HFFc6 (cell line): ENCODE measurements around the gene IL1RAPL2. TPM values are rescaled to one million over a fixed set of nuclear protein-coding genes. Genes with fewer than 3 reads are reported as not detected.

Source experiments
- DNase-seq: peaks from one replicate; pipeline ENCODE4 v3.0.0-alpha.2; 2018
- H3K27ac Mint-ChIP-seq: 2 replicates; pipeline ENCODE4 v1.8.0; 2020; ENCODE audit warnings: mild to moderate bottlenecking, mixed read lengths
- H3K27me3 Mint-ChIP-seq: 2 replicates; pipeline ENCODE4 v1.8.0; 2021; ENCODE audit warnings: mild to moderate bottlenecking, moderate library complexity, mixed read lengths; ENCODE audit not compliant: insufficient read depth
- H3K36me3 Mint-ChIP-seq: 2 replicates; pipeline ENCODE4 v1.8.0; 2021; ENCODE audit warnings: low read depth, mixed read lengths
- H3K4me1 Mint-ChIP-seq: 2 replicates; pipeline ENCODE4 v1.8.0; 2020; ENCODE audit warnings: low read depth, mixed read lengths
- H3K4me3 Mint-ChIP-seq: 2 replicates; pipeline ENCODE4 v1.8.0; 2020; ENCODE audit warnings: mild to moderate bottlenecking, moderate library complexity, mixed read lengths
- H3K9me3 Mint-ChIP-seq: 2 replicates; pipeline ENCODE4 v1.8.0; 2020; ENCODE audit warnings: mild to moderate bottlenecking, mixed read lengths
- total RNA-seq, 6 experiments: library from RNA; stranded (reverse); fragmentation: NEBNext Ultra II Directional; extraction: Animal tissue kit (Norgen Biotek cat#: 25700); gene quantifications; 2 replicates in 1 of 6; 3 replicates in 5 of 6; pipeline ENCODE4 v1.2.3, GENCODE V29; 2021
- TF ChIP-seq, protein P1 (sequence below): fragments of 200-600 bp; sonication (generic); IDR thresholded peaks from 2 replicates; pipeline ENCODE4 v1.5.0; 2021; ENCODE audit warnings: antibody characterized with exemption, mild to moderate bottlenecking

The IL1RAPL2 gene
- total RNA-seq, 6 experiments from 2014 or later: 0.33 TPM; not detected in 5

DNA sequence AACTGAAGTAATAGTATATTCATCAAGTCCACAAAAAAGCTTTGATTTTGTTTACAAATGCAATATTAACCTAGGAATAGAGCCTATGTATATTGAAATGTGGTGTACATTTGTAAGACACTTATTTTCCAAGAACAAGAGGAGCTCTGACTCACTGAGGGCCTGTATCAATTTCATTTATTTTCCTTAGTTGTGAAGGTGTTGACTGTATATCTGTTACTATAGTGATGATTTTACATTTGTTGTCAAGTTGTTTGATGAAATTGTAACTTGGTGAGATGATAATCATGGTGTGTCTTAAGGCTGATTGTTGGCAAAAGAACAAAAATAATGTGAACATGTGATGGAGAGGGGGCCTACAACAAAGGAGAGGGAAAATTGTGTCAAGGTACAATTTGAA is 929.4 kb downstream of the IL1RAPL2 start:
- H3K9me3 Mint-ChIP-seq: peaks cover 4% of the 10 kb centered on the region; the same call in 1 of the 2 replicates
- H3K4me1 Mint-ChIP-seq: no peaks in the 10 kb centered on the region
- no peak overlapping the region for H3K4me3 Mint-ChIP-seq
- no peak overlapping the region for H3K27ac Mint-ChIP-seq
- DNase-seq: no peak
- H3K27me3 Mint-ChIP-seq: no peaks in the 10 kb centered on the region
- H3K36me3 Mint-ChIP-seq: no peaks in the 10 kb centered on the region
- TF ChIP-seq, protein P1, sequence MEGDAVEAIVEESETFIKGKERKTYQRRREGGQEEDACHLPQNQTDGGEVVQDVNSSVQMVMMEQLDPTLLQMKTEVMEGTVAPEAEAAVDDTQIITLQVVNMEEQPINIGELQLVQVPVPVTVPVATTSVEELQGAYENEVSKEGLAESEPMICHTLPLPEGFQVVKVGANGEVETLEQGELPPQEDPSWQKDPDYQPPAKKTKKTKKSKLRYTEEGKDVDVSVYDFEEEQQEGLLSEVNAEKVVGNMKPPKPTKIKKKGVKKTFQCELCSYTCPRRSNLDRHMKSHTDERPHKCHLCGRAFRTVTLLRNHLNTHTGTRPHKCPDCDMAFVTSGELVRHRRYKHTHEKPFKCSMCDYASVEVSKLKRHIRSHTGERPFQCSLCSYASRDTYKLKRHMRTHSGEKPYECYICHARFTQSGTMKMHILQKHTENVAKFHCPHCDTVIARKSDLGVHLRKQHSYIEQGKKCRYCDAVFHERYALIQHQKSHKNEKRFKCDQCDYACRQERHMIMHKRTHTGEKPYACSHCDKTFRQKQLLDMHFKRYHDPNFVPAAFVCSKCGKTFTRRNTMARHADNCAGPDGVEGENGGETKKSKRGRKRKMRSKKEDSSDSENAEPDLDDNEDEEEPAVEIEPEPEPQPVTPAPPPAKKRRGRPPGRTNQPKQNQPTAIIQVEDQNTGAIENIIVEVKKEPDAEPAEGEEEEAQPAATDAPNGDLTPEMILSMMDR: no peak

DNA sequence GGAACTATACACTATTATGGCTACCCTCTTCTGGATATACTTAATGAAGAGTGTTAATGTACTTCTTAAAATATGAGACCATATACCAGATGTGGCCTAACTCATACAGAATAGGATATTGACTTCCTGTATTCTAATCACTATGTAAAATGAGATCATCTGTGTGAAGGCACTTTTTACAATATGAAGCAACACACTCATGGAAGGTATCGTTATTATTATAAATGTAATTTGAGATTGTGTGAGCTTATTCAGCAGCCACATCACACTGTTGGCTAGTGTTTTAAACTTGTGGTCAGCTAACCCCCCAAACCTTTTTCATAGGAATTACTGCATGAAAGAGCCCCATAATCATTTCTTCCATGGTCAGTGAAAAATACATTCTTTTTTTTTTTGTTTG is 936.3 kb downstream of the IL1RAPL2 start:
- TF ChIP-seq, protein P1: no peak
- no peak overlapping the region for H3K27ac Mint-ChIP-seq
- H3K36me3 Mint-ChIP-seq: no peaks in the 10 kb centered on the region
- no peaks in the 10 kb centered on the region for H3K27me3 Mint-ChIP-seq
- H3K4me3 Mint-ChIP-seq: no peak overlapping the region
- H3K4me1 Mint-ChIP-seq: no peaks in the 10 kb centered on the region
- no peak for DNase-seq
- H3K9me3 Mint-ChIP-seq: peaks cover 4% of the 10 kb centered on the region; the same call in 1 of the 2 replicates

DNA sequence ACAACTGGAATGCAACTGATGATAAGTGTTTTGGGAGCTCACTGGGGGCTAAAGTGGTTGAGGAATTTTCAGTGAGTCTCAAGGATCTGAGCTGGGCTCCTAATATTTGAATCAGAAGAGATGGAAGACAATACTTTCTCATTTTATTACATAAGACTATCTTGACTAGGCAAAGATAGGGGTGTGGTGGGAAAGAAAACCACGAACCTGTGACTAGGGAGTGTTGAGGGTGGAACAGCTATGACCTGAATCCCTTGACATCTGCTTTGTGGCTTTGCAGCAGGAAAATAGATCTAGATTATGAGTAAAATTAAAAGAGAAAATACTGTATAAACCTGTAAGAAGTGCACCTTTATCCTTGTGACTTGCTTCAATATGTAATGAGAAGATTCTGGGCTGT is 949.6 kb downstream of the IL1RAPL2 start:
- no peak for DNase-seq
- H3K4me1 Mint-ChIP-seq: peaks cover 7% of the 10 kb centered on the region; the same call in 1 of the 2 replicates
- H3K27me3 Mint-ChIP-seq: no peaks in the 10 kb centered on the region; the same call in 1 of the 2 replicates
- H3K27ac Mint-ChIP-seq: no peak overlapping the region
- H3K9me3 Mint-ChIP-seq: no peaks in the 10 kb centered on the region
- H3K4me3 Mint-ChIP-seq: no peak overlapping the region
- TF ChIP-seq, protein P1: no peak
- no peaks in the 10 kb centered on the region for H3K36me3 Mint-ChIP-seq

DNA sequence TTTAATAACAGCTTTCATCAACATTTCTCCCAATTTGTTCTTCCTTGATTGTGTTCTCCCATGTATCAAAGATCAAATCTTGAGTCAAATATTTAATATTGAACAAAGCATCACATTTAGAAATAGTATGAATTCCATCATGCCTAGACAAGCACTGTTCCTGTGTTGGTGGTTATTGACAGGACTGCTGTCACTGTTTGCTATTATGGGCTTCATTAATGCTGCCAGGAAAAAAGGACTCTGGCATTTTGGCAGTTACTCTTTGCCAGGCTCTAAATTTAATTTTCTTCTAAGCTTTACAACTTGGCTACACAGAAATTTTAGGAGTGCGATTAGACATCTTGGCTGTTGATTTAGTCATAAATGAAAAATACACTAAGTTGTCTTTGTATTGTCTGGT is 960.4 kb downstream of the IL1RAPL2 start:
- TF ChIP-seq, protein P1: no peak
- no peaks in the 10 kb centered on the region for H3K9me3 Mint-ChIP-seq
- H3K36me3 Mint-ChIP-seq: no peaks in the 10 kb centered on the region
- H3K4me1 Mint-ChIP-seq: peaks cover 6% of the 10 kb centered on the region; the same call in 1 of the 2 replicates
- no peak overlapping the region for H3K4me3 Mint-ChIP-seq
- no peaks in the 10 kb centered on the region; the same call in 1 of the 2 replicates for H3K27me3 Mint-ChIP-seq
- no peak for DNase-seq
- H3K27ac Mint-ChIP-seq: no peak overlapping the region

DNA sequence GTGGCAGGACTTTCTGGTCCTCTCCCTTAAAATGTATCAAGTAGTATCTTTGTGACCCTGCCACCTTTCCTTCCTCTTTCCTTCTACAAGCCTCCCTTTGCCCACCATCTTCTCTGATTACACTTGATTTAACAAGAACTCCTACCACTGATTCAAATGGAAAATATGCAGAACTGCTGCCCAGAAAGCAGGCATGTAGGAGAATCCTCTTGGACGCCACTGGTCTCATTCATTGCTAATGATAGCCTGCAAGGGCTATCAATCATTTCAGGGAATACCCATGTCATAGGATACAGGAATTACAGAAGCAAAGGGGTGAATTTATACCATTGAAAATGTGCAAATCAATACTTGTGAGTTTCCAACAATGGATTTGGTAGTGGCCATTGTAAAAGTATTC is 961.8 kb downstream of the IL1RAPL2 start:
- Mint-ChIP-seq H3K36me3 (no peaks in the 10 kb centered on the region), H3K4me1 (peaks cover 6% of the 10 kb centered on the region; the same call in 1 of the 2 replicates), H3K27ac (no peak overlapping the region), H3K9me3 (no peaks in the 10 kb centered on the region), H3K4me3 (no peak overlapping the region), H3K27me3 (no peaks in the 10 kb centered on the region; the same call in 1 of the 2 replicates)
- TF ChIP-seq, protein P1: no peak
- DNase-seq: peak; percentile 15

DNA sequence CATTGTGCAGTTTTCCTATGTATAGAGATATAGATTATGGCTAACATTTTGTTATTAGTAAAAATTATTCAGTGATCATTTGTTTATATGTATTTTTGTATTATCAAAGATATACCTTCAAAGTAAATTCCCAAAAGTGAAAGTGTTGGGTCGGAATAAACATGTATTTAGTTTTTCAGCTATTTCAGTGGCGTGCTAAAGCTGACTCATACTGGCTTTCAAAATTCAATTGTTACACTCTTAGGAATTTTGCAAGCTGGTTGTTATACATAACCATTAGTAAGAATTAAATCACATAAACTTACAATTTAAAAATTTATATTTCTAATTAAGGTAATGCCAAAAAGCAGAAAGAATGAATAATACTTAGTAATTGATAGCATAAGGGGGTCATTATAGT is 968.0 kb downstream of the IL1RAPL2 start:
- Mint-ChIP-seq H3K9me3 (no peaks in the 10 kb centered on the region), H3K36me3 (no peaks in the 10 kb centered on the region), H3K4me1 (no peaks in the 10 kb centered on the region), H3K27ac (no peak overlapping the region), H3K4me3 (peak overlapping the region; percentile 13; the same call in 1 of the 2 replicates), H3K27me3 (no peaks in the 10 kb centered on the region; the same call in 1 of the 2 replicates)
- no peak for DNase-seq
- TF ChIP-seq, protein P1: no peak
